Upper lobe of left lung (tissue), 6 donors: ENCODE data around the gene GRPR. TPM values are rescaled to one million over a fixed set of nuclear protein-coding genes. Genes with fewer than 3 reads are reported as not detected.

ENCODE experiments used
- ATAC-seq, 2 donors: fragments of 200-7000 bp; cut with Tn5 transposase; one replicate each; pipeline ENCODE4 v1.9.1; 2022; ENCODE audit warnings: mild to moderate bottlenecking in 2 of 2, moderate library complexity in 2 of 2; ENCODE audit not compliant: low FRiP score in 2 of 2
- DNase-seq, 2 donors: peaks; one replicate each; pipeline ENCODE4 v3.0.0-alpha.2; 2019 to 2020
- H3K27ac ChIP-seq, 4 donors: fragments of 200-600 bp; sonication (generic); one replicate each; pipeline ENCODE4 v1.5.1; 2016 to 2019
- H3K27me3 ChIP-seq, 4 donors: fragments of 200-600 bp; sonication (generic); one replicate each; pipeline ENCODE4 v1.5.1; 2017 to 2019
- H3K36me3 ChIP-seq, 4 donors: fragments of 200-600 bp; sonication (generic); one replicate each; pipeline ENCODE4 v1.5.1; 2016 to 2019
- H3K4me1 ChIP-seq, 4 donors: fragments of 200-600 bp; sonication (generic); one replicate each; pipeline ENCODE4 v1.5.1; 2018 to 2019
- H3K4me3 ChIP-seq, 4 donors: fragments of 200-600 bp; sonication (generic); one replicate each; pipeline ENCODE4 v1.5.1; 2017 to 2019; ENCODE audit warnings: mild to moderate bottlenecking in 2 of 4, moderate library complexity in 1 of 4
- H3K9me3 ChIP-seq, 4 donors: fragments of 200-600 bp; sonication (generic); one replicate each; pipeline ENCODE4 v1.5.1; 2018 to 2019
- EP300 ChIP-seq, 4 donors: sonication (generic); formaldehyde crosslinking; IDR thresholded peaks; one replicate each; pipeline ENCODE4 v1.5.1; 2017; ENCODE audit warnings: antibody characterized with exemption in 4 of 4, control low read depth in 2 of 4
- POLR2A ChIP-seq, 4 donors: fragments of 450-650 bp; IDR thresholded peaks; one replicate each; pipeline ENCODE4 v1.5.1; 2016 to 2017; ENCODE audit warnings: antibody characterized with exemption in 4 of 4, mild to moderate bottlenecking in 2 of 4
- POLR2AphosphoS5 ChIP-seq, 2 donors: sonication (generic); formaldehyde crosslinking; IDR thresholded peaks; one replicate each; pipeline ENCODE4 v1.5.1; 2017; ENCODE audit warnings: antibody characterized with exemption in 2 of 2
- WGBS, 2 donors: methylation state at CpG; one replicate each; pipeline ENCODE4 v1.1.5; 2017 to 2018; 5-methylcytosine and 5-hydroxymethylcytosine counted together
- total RNA-seq, 6 donors: library from RNA; depleted of rRNA in 4 of 6; stranded (reverse); fragments of >200 nt in 4 of 6; gene quantifications; one replicate each; pipeline versions ENCODE4 v1.1.0 to v1.2.1, GENCODE V29; 2016 to 2021
- TF ChIP-seq, protein P1 (sequence below), 6 experiments: fragments of 450-650 bp in 4 of 6; fragments of 200-600 bp in 2 of 6; sonication (generic) in 2 of 6; IDR thresholded peaks; one replicate each; pipeline ENCODE4 v1.5.1; 2016 to 2019; ENCODE audit warnings: antibody characterized with exemption in 6 of 6
- donor health status: DM: no; HTN: no; CAD: no; lungs with moderate emphysema.
- donor health status: DM: no; HTN: yes; CAD: no; lungs with severe emphysema.

Gene GRPR
- total RNA-seq, 6 donors from 2014 or later: 0.20 to 0.43 (median 0.39) TPM; not detected in 3

DNA sequence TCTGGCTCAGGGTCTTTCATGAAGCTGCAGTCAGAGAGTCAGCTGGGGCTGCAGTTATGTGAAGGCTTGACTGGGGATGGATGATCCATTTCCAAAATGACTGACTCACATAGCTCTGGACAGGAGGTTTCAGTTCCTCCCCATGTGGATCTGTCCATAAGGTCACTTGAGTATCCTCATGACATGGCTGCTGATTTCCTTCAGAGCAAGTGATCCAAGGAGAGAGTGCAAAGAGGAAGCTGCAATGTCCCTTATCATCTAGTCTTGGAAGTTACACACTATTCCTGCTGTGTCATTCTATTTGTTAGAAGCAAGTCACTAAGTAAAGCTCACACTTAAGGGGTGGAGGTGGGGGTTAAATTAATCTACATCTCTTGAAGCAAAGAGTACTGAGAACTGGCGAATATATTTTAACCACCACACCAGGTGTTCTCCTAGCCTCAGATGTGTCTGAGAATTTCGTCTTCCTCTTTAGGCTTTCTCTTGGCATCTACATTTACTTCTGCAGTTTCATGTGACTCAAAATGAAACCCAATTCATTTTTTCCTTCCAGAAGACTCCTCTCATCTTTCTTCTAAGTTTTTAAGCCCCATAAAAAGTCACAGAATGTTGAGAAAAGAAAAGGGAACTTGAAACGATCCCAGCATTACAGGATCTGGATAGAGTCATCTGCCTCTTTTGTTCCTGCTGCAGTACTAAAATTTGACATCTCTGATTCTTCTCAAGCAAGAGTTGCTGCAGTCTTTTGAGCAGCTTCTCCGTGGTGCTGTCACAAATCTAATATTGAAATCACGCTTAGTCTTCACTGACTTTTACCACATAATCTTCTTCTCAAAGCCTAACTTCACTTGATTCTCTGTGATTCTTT, 3.8 kb upstream of the GRPR start:
- DNase-seq: no peak
- 55 to 65% methylated on average over 5 of the region's 5 CpGs for WGBS, 2 donors
- ATAC-seq: no peak
- Histone ChIP-seq H3K27me3 (no peaks in the 10 kb centered on the region), H3K27ac (no peak overlapping the region), H3K36me3 (no peaks in the 10 kb centered on the region), H3K9me3 (peaks cover 0 to 12% (median 0%) of the 10 kb centered on the region in 4 donors), H3K4me3 (no peak overlapping the region), H3K4me1 (no peaks in the 10 kb centered on the region)
- TF ChIP-seq EP300 (IDR thresholded peaks at IDR 0.05): no peak
- TF ChIP-seq, protein P1, sequence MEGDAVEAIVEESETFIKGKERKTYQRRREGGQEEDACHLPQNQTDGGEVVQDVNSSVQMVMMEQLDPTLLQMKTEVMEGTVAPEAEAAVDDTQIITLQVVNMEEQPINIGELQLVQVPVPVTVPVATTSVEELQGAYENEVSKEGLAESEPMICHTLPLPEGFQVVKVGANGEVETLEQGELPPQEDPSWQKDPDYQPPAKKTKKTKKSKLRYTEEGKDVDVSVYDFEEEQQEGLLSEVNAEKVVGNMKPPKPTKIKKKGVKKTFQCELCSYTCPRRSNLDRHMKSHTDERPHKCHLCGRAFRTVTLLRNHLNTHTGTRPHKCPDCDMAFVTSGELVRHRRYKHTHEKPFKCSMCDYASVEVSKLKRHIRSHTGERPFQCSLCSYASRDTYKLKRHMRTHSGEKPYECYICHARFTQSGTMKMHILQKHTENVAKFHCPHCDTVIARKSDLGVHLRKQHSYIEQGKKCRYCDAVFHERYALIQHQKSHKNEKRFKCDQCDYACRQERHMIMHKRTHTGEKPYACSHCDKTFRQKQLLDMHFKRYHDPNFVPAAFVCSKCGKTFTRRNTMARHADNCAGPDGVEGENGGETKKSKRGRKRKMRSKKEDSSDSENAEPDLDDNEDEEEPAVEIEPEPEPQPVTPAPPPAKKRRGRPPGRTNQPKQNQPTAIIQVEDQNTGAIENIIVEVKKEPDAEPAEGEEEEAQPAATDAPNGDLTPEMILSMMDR (IDR thresholded peaks at IDR 0.05): no peak
- TF ChIP-seq POLR2A (IDR thresholded peaks at IDR 0.05): no peak
- TF ChIP-seq POLR2AphosphoS5 (IDR thresholded peaks at IDR 0.05): no peak

DNA sequence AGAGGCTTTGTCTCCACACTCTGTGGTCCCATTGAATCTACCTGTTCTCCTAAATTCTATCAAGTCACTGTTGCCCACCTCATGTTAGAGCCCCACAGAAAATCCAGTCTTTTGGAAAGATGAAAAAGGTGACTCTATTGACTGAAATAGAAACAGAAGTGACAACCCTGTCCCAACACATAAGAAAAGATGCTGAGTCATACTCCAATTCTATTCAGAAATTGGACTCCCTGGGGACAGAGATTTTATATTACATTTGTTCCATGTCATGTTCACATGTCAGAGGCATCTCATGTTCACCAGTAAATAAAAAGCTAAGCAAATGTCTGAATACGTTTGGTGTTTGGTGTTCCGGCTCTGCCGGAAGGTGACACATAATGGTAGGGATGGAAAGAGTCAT, 2.9 kb upstream of the GRPR start:
- Histone ChIP-seq H3K36me3 (no peaks in the 10 kb centered on the region), H3K27me3 (no peaks in the 10 kb centered on the region), H3K27ac (no peak overlapping the region), H3K9me3 (peaks cover 0 to 12% (median 0%) of the 10 kb centered on the region in 4 donors), H3K4me1 (no peaks in the 10 kb centered on the region), H3K4me3 (no peak overlapping the region)
- no peak for ATAC-seq
- no peak for TF ChIP-seq POLR2A (IDR thresholded peaks at IDR 0.05)
- TF ChIP-seq EP300 (IDR thresholded peaks at IDR 0.05): no peak
- 78 to 94% methylated on average over 3 of the region's 3 CpGs for WGBS, 2 donors
- no peak for DNase-seq

DNA sequence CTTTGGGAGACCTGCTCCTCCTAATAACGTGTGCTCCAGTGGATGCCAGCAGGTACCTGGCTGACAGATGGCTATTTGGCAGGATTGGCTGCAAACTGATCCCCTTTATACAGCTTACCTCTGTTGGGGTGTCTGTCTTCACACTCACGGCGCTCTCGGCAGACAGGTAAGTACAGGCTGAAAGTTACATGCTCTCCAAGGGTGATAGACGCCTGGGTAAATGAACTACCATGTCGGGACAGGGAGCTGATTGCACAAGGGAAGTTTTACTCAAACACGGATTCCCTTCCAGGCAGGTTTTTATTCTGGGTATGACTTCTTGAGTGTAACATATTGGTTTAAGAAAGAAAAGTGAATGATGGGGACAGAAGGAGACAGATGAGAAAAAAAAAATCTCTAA, 836 bp downstream of the GRPR start:
- ATAC-seq (no peak), DNase-seq (no peak)
- Histone ChIP-seq H3K36me3 (no peaks in the 10 kb centered on the region), H3K9me3 (peaks cover 0 to 5% (median 0%) of the 10 kb centered on the region in 4 donors), H3K4me1 (no peaks in the 10 kb centered on the region), H3K4me3 (no peak overlapping the region), H3K27me3 (no peaks in the 10 kb centered on the region), H3K27ac (no peak overlapping the region)
- no peak for TF ChIP-seq POLR2AphosphoS5 (IDR thresholded peaks at IDR 0.05)
- TF ChIP-seq POLR2A (IDR thresholded peaks at IDR 0.05): no peak
- TF ChIP-seq, protein P1 (IDR thresholded peaks at IDR 0.05): no peak
- no peak for TF ChIP-seq EP300 (IDR thresholded peaks at IDR 0.05)
- WGBS, 2 donors: 60 to 72% methylated on average over 3 to 7 of the region's 7 CpGs

DNA sequence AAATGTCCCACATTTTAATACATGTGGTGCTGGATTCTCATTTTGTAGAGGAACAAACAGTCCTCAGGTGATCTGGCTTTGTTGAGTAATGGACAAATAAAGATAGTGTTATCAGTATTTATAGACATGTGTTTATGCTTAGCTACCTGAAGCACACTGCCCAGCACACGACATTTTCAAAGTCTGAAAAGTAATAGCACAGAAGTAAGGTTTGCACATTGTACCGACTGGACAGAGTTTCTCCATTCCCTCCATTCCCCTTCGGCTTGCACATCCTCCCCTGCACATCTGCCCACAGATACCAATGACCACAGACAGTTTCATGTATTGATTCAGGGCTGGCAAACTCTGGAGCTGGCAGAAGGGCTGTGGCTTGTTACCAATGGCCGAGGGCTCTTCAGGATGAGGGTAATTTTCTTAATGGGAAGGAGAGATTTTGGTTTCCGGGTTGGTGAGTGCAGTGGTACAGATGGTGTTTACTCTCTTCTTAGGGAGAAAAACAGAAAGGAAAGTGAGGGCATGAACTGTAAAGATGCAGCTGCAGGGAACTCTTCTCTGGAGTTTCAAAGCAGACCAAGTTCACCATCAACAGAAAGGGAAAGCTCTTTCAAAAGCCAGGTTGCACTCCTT, 2.3 kb downstream of the GRPR start:
- no peaks in the 10 kb centered on the region for H3K27me3 ChIP-seq
- TF ChIP-seq, protein P1 (IDR thresholded peaks at IDR 0.05): no peak
- TF ChIP-seq POLR2A (IDR thresholded peaks at IDR 0.05) (no peak), POLR2AphosphoS5 (IDR thresholded peaks at IDR 0.05) (no peak), EP300 (IDR thresholded peaks at IDR 0.05) (no peak)
- no peak overlapping the region for H3K27ac ChIP-seq
- no peaks in the 10 kb centered on the region for H3K9me3 ChIP-seq
- no peak for DNase-seq
- no peak for ATAC-seq
- 60 to 62% methylated on average over 5 of the region's 5 CpGs for WGBS, 2 donors
- no peak overlapping the region for H3K4me3 ChIP-seq
- no peaks in the 10 kb centered on the region for H3K4me1 ChIP-seq
- no peaks in the 10 kb centered on the region for H3K36me3 ChIP-seq

DNA sequence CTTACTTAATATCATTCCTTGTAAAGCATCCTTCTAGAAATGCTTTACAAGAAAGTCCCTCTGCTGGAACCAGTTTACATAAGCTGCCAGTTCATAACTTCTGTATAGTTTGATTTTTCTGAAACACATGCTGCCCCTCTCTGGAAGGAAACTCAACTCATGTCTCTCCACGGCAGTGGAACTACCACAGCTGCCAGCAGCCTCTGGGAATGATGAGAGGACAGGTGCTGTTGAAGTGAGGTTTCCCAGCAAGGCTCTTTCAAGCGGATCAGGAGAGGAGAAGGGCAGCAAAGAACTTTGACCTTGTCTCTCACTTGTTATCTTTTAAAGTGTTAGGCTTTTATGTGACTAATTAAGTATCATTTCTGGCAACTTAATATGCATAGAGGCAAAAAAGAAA, 7.3 kb downstream of the GRPR start:
- ATAC-seq (no peak), DNase-seq (no peak)
- no peaks in the 10 kb centered on the region for H3K9me3 ChIP-seq
- no peaks in the 10 kb centered on the region for H3K4me1 ChIP-seq
- WGBS, 2 donors: 57% methylated on average over 2 of the region's 2 CpGs; no CpG with 5 or more reads in 1 of the 2 donors
- no peaks in the 10 kb centered on the region for H3K36me3 ChIP-seq
- no peaks in the 10 kb centered on the region for H3K27me3 ChIP-seq
- H3K4me3 ChIP-seq: no peak overlapping the region
- H3K27ac ChIP-seq: no peak overlapping the region
- TF ChIP-seq, protein P1 (IDR thresholded peaks at IDR 0.05): no peak
- no peak for TF ChIP-seq POLR2AphosphoS5 (IDR thresholded peaks at IDR 0.05)
- no peak for TF ChIP-seq EP300 (IDR thresholded peaks at IDR 0.05)
- no peak for TF ChIP-seq POLR2A (IDR thresholded peaks at IDR 0.05)
